K562 (cell line): ENCODE data around the gene CSPG5. TPM values are rescaled to one million over a fixed set of nuclear protein-coding genes. Genes with fewer than 3 reads are reported as not detected.

Experiments used
- BRF2 ChIP-seq: IDR thresholded peaks from 3 replicates; pipeline ENCODE4 v1.6.1; 2011; ENCODE audit warnings: borderline replicate concordance, mild to moderate bottlenecking; ENCODE audit not compliant: insufficient read length, insufficient read depth
- ELF1 ChIP-seq: fragments of 200-800 bp; sonication (Bioruptor generic); IDR thresholded peaks from 2 replicates; pipeline ENCODE4 v1.6.1; 2016; ENCODE audit warnings: missing genetic modification characterization, missing compliant biosample characterization
- ESRRA ChIP-seq: fragments of 450-650 bp; IDR thresholded peaks from 2 replicates; pipeline ENCODE4 v1.6.1; 2014; ENCODE audit warnings: low read depth, mild to moderate bottlenecking, moderate library complexity, borderline replicate concordance
- GABPA ChIP-seq: fragments of 200-800 bp; sonication (Bioruptor generic); conservative IDR thresholded peaks from 2 replicates; pipeline ENCODE4 v1.6.1; 2016; ENCODE audit warnings: low read depth, missing genetic modification characterization, missing compliant biosample characterization
- KDM5B ChIP-seq: fragments of 200-600 bp; sonication (generic); IDR thresholded peaks from 2 replicates; pipeline ENCODE4 v1.6.1; 2012; ENCODE audit warnings: low read depth, mild to moderate bottlenecking, moderate library complexity, low read length, control low read depth, inconsistent platforms; ENCODE audit not compliant: insufficient replicate concordance
- REST ChIP-seq, 2 experiments: fragments of 450-650 bp; formaldehyde crosslinking in 1 of 2; IDR thresholded peaks; 2 replicates each; pipeline versions ENCODE4 v1.4.0 to v1.6.1; 2014 to 2020; ENCODE audit warnings: mild to moderate bottlenecking in 2 of 2, borderline replicate concordance in 1 of 2, low read depth in 1 of 2
- SOX6 ChIP-seq: fragments of 450-650 bp; IDR thresholded peaks from 2 replicates; pipeline ENCODE4 v1.6.1; 2014; ENCODE audit warnings: mild to moderate bottlenecking
- TAL1 ChIP-seq: fragments of 450-650 bp; IDR thresholded peaks from 2 replicates; pipeline ENCODE4 v1.6.1; 2016; ENCODE audit warnings: mild to moderate bottlenecking
- TFE3 ChIP-seq: fragments of 450-650 bp; formaldehyde crosslinking; IDR thresholded peaks from 2 replicates; pipeline ENCODE4 v1.4.0; 2020; ENCODE audit warnings: mild to moderate bottlenecking, mixed read lengths
- ZBTB11 ChIP-seq, 3 experiments: fragments of 200-800 bp in 1 of 3; fragments of 250-450 bp in 1 of 3; fragments of 450-650 bp in 1 of 3; sonication (Bioruptor Pico) in 1 of 3; sonication (Bioruptor generic) in 1 of 3; formaldehyde crosslinking in 1 of 3; IDR thresholded peaks; 2 replicates each; pipeline versions ENCODE4 v1.6.1 to v1.8.0; 2016 to 2022; ENCODE audit warnings: mild to moderate bottlenecking in 2 of 3, missing genetic modification characterization in 2 of 3, missing compliant biosample characterization in 1 of 3, moderate library complexity in 1 of 3
- polyA plus RNA-seq, 8 experiments: library from polyadenylated mRNA; depleted of rRNA in 4 of 8; stranded (reverse) in 5 of 8; unstranded in 3 of 8; fragments of >200 nt; fragmentation: Nextera tagmentation in 2 of 8; fragmentation: Illumina TruSeq in 1 of 8; extraction: Ambion mirVana in 2 of 8; extraction: Trizol in 1 of 8; gene quantifications; 2 replicates each; pipeline versions ENCODE4 v1.2.1 to v1.2.3, GENCODE V29; 2011 to 2014; ENCODE audit warnings: inconsistent platforms in 1 of 8, missing spikeins in 1 of 8
- total RNA-seq, 7 experiments: library from RNA; depleted of rRNA in 6 of 7; stranded (reverse); fragments of >200 nt in 6 of 7; fragmentation: Illumina TruSeq in 2 of 7; extraction: Trizol in 2 of 7; gene quantifications; 2 replicates each; pipeline versions ENCODE4 v1.2.1 to v1.2.3, GENCODE V29; 2011 to 2021; ENCODE audit warnings: low replicate concordance in 1 of 7

The CSPG5 gene
- total and polyA plus RNA-seq, 9 of the 15 experiments (the other 6 are each of a cell fraction or from before 2014, with no cell fraction given), result 0.06 to 3.3 (median 2.4) TPM

- TF ChIP-seq TFE3 (no peak), SOX6 (0 out of 2 replicates have a peak, but pooled peaks have one; percentile 39), BRF2 (no peak), REST (IDR thresholded peaks at IDR 0.05; ENCODE audit: borderline replicate concordance) (peak; percentile 87), REST (CRISPR knock-in tag; IDR thresholded peaks at IDR 0.05; ENCODE audit: low read depth) (no peak), ESRRA (peak; percentile 71; the same call in 1 of the 2 replicates), GABPA (tag) (peak; percentile 99), ELF1 (tag) (peak; percentile 81), ZBTB11 (CRISPR knock-in tag; IDR thresholded peaks at IDR 0.05) (peak in 2 of 3 experiments; percentile 74 to 95; a peak in 4 of 6 replicates), KDM5B (peak; percentile 90), TAL1 (no peak)
Measured at GRCh38 chr3:47513125-47513929, 65.3 kb downstream of the CSPG5 start, which contains the start of gene ELP6 (continued).
